DLD1 (cell line): Measurements from ENCODE around the gene IYD.

ENCODE experiments used
- in situ Hi-C: cut with HindIII; loops from 2 replicates; pipeline ENCODE4 v1.10.0; 2017; ENCODE audit warnings: low sequenced_read_pairs

IYD gene

DNA sequence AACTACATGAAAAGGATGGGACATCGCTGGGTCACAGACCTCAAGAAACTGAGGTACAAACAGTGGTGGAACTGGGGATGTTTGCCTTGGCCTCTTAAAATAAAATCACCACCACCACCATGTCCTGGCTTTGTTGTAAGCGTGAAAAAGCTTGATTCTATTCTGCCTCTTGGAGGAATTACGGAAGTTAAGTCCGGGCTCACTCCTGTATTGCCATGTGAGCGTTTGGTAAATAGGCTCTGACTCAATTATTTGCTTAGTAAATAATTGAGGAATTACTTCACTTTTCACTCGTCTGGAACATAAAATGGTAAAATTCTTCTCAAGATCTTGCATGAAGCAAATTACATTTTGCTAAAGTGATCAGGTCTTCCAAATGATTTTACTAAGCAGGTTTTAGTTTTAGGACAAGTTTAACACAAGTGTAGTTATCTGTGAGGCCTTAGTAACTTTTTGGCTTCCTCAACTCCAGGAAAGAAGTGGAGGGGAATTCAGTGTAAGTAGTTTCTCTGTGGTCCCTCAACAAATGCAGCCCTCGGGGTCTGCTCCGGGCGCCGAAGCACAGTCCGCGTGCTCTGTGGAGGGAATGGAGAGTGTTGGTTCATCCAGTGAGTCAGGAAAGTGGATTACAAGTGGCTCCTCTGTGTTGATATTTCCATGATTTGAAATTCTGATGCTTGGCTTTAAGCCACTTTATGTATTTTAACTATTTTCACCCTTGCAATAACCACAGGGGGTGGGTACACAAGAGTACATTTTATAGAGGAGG lies 23.8 kb downstream of the IYD start:
- in situ Hi-C loops, result loop anchor here (5.0 kb wide), 1 partner anchor 35 kb away; no protein-coding TSS in a partner anchor

DNA sequence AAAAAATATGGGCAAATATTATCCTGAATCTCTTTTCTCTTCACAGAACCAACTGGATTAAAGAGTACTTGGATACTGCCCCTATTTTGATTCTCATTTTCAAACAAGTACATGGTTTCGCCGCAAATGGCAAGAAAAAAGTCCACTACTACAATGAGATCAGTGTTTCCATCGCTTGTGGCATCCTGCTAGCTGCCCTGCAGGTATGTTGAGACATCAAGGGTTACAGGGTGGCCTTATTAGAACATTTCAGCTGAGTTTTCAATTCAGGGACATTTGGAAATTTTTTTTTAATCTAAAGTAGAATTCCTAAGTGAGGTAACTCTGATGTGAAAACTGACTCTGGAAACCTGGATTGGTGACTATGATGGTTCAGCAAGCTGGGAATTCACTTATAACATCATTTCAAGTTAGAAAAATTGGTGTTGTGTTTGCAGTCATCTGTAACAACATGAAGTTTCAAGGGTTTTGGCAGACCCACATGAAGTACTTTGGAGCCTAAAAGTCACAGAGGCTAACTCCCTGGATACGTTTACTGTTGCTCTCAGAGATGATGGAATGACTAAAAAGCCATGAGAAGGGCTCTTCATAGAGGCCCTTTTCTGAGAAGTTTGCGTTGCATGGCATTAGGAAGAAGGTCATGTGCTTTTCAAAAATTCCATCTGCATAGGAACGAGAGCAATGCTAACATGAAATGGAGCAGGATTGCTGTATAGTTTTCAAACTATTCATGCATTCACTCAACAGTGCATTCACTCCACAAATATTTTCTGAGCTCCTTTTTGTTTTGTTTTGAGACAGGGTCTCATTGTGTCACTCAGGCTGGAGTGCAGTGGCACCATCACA lies 25.5 kb downstream of the IYD start:
- in situ Hi-C loops, result loop anchor here (5.0 kb wide), 1 partner anchor 37 kb away; no protein-coding TSS in a partner anchor

DNA sequence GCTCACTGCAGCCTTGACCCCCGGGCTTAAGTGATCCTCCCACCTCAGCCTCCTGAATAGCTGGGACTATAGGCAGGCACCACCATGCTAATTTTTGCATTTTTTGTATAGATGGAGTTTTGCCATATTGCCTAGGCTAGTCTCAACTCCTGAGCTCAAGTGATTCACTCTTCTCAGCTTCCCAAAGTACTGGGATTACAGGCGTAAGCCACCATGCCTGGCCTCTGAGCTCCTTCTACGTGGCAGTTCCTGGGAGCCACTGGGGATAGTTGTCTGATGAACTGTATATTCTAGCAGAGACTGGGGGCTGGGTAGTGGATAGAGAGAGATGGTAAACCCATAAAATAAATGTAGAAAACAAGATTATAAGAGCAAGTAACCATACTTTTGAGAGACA lies 26.1 kb downstream of the IYD start:
- in situ Hi-C loops, result loop anchor here (5.0 kb wide), 1 partner anchor 38 kb away; no protein-coding TSS in a partner anchor

DNA sequence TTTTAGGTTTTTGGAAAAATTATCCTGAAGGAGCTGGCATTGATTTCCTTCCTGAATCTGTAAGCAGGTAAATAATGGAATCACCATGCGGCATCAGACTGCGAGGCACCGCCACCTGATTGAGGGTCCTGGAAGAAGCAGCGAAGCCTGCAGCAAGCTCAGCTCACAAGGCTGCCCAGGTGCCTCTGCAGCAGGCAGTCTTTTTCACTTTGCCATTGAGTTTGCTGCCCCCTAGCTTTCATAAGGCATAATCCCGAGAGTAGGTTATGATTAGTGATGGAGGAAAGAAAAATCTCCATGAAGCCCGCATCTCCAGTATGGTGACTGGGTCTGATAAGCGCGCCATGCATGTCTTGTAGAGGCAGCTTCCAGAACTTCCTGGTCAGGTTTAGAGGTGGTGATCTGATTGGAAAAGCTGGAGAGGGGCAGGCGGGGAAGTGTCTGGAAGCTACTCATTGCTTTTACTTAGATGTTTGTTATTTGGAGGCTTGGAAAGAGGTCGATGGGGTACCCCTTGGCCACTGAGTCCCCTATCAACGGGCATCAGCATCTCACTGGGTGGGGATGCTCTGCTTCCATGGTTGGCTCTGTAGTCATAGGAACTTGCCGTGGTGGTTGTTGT lies 26.7 kb downstream of the IYD start:
- in situ Hi-C loops, result no loop called here

- in situ Hi-C loops, result no loop called here
These were observed 34.8 kb downstream of the IYD start for GRCh38 chr6:150403458-150404246.

DNA sequence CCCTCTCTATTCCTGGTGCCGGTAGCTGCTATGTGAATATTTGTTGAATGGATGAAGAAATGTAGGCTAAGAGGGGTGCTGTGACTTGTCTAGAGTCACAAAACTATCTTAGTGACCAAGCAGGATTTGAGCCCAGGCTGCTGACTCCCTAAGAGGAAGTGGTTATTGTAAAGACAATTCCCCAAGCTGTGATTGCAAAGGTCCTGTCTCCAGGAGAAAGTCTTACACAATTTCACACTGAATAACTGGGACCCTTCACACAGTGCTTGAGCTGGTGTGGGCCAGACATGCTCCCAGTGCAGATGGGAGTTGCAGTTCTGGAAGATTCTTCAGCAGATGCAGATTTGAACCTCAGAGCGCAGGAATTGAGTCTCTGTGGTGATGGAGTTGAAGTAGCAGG lies 38.1 kb downstream of the IYD start:
- in situ Hi-C loops, result no loop called here

DNA sequence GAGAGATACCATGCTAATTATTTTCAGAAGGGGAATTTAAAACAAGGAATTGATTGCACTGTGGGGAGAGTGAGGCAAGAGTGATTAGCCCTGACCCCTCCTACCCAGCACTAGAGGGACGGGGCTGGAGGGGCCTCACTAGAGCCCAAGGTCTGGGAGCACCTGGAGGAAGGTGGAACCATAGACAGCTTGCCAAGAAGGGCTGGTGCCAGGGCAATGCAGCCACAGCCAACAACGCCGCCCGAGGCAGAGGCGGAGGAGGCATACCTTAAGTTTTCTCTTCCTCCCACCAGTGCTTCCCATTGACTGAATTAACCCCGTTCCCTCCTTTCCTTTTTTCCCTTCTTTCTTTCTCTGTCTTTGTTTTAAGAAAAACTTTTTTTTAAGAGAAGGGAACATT lies 40.0 kb downstream of the IYD start:
- in situ Hi-C loops, result no loop called here

GRCh38 chr6:150409576-150410066 lies 40.8 kb downstream of the IYD start:
- in situ Hi-C loops, result no loop called here

DNA sequence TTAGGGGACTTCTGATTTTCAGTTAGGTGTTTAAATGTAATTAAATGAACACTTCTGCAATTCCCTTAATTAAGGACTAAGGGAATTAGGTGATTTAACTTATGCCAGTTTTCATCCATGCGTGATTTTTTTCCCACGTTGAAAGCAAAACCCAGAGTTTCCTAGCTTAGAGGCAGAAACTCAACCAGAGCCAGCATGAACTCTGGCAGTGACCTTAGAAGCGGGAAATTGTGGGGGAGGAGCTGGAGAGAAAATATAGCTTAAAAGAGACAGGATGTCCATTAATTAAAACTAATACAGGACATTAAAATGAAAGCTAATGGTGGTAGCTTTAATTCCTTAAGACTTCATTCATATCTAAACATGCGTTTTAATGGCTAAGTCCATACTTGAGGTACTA lies 41.6 kb downstream of the IYD start:
- in situ Hi-C loops, result no loop called here

GRCh38 chr6:150410906-150411305 lies 42.1 kb downstream of the IYD start:
- in situ Hi-C loops, result no loop called here

DNA sequence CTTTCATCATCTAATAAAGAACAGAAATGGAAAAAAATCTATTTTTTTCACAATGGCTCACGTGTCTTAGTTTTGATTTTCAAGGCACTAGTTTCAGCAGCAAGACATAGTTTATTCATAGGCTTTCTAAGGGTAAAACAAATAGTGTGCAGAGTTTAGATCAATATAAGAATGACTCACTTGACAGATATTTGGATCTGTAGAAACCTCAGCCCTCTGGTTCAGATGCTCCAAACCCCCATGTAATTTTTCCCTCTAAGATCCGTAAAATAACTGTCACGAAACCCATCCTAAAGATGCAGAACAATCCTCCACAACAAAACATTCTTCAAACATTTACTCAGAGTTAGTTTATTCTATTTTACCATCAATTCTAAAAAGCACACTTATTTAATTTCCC lies 43.4 kb downstream of the IYD start:
- in situ Hi-C loops, result no loop called here

DNA sequence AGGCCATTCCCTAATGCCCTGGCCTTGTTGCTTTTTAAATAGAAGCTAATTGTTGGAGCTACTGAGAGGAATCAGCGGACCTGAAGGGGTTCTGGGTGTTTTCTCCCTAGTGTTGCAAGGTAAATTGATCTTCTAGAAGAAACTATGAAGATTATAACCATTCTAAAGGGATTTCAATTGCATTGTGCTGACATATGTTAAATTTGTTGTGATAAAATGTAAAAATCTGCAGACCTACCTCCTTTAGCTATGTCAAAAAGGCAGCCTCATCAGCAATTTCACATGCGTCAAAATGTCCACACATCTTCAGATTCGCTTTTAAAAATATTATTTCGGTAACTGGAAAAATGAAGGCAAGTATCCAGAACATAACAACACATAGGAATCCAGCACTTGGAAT lies 44.4 kb downstream of the IYD start:
- in situ Hi-C loops, result no loop called here

- in situ Hi-C loops, result no loop called here
These were observed 45.0 kb downstream of the IYD start for GRCh38 chr6:150413781-150414281.

DNA sequence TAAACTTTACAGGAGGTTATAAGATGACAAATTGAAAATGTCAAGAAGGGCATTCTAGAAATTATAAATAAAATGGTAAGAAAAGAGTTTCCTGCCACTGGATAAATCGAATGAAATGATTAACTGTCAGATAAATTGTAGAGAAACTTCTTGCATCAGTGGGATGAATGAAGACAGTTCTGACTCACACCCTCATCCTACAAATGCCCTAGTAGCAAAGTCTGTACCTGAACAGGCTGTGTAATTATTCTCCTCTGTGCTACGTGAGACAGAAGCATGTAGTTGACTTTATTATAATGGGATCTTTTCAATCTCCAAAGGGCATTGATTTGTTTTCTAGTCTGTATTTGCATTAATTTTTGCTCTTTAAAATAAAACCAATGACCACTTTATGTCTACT lies 47.3 kb downstream of the IYD start:
- in situ Hi-C loops, result no loop called here

DNA sequence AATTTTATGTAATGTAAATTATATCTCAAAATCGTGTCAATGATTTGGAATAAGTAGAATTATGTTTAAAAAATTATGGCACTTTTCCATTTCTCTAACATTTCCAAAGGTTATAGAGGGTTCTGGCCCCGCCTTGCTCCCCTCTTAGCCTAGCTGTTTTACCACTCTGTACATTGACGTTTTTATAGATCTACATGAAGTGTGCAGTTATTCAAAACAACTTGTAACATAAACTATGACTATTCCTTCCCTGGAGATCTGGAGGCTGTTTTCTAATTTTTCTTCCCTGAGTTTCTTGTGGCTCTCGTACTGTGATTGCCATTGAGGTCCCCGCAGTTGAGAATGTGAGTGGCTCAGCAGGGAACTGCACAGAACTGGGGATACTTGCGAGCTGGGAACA lies 48.4 kb downstream of the IYD start:
- in situ Hi-C loops, result no loop called here

- in situ Hi-C loops, result no loop called here
These were observed 49.4 kb downstream of the IYD start for GRCh38 chr6:150417899-150418826.

DNA sequence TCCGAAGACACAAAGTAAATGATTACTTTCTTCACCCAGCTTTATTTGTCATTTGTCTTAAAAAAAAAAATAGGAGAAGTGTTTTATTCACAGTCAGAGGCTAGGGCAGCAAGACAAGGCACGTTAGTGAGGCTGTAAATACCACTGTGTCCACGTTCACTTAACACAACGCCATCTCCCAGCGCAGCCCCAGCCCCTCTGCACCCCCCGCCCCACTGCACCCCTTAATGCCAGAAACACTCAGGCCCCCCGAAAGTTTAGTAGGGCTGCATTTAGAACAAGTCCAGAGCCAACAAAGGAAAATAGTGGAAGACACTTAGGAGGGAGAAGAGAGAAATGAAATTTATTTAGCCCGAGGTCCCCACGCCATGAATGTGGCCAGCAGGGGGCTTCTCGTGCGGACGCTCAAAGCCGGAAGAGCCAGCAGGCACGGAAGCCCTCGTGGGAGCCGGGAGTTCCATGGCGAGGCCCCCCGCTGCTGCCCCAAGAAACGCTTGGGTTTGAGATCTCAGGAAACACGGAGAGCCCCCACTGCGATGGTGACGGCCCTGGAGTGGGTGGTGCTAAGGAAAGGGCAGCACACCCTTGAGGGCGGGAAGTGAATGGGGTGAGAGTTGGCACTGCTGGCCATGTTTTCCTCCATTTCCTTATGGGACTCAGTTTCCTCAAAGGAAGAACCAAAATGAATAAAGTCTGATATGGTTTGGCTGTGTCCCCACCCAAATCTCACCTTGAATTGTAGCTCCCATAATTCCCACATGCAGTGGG lies 50.2 kb downstream of the IYD start:
- in situ Hi-C loops, result no loop called here

DNA sequence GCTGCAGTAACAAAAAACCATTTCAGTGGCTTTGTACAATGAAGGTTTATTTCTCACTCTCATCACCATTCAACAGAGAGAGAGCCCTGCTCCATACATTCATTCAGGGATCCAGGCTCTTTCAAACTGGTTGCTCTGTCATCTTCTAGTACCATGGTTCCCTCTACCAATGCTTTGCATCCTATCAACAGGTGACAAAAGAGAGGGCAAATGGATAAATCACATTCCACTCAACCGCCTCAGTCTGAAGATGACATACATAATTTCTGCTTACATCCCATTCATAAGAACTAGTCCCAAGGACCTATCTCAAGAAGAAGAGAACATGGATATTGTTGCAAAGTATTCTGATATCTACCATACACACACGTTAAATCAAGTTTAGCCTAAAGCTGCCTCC lies 51.6 kb downstream of the IYD start:
- in situ Hi-C loops, result no loop called here

GRCh38 chr6:150420926-150421325 lies 52.1 kb downstream of the IYD start:
- in situ Hi-C loops, result no loop called here
